ENCODE measurements around the gene RRAGC.
"Not testable (repeated sequence)": the region's sequence is repeated elsewhere in the genome, so short reads cannot be mapped to it uniquely, and the experiment has no call there.

RRAGC gene

DNA sequence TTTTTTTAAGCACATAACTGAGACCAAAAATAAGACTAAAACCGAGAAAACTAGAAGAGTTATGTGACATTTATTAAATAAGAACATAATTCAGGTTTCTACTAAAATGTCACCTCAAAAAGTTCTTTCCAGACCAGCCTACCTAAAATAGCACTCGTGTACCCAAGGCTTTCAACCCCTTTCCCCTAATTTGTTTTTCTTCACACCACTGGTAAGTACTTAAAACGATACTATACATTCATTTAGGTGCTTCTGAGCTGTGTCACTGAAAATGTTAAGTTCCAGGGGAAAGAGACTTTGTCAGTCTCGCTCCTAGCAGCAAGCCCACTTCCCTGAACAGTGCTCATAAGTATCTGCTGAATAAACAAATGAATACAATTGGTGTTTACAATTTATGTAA lies 6.8 kb downstream of the RRAGC start:
- DNase-seq = no peak

DNA sequence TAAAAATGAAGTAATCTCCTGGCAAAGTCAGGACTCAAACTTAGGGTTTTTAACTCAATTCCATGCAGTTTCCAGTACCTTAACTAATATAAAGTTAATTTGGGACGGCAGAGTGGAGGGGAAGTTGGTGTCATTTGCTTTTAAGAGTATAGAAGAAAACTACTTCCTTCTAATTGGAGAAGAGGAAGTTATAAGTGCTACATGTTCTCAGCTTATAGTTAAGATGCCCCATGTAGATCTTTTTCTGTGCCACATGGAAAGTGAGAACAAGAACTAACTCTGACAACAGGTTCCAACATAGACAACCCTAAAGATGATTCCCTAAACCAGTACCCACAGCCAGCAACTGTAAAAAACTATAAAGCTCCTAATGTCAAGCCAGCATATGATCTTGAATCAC lies 11.5 kb downstream of the RRAGC start:
- DNase-seq = no peak

DNA sequence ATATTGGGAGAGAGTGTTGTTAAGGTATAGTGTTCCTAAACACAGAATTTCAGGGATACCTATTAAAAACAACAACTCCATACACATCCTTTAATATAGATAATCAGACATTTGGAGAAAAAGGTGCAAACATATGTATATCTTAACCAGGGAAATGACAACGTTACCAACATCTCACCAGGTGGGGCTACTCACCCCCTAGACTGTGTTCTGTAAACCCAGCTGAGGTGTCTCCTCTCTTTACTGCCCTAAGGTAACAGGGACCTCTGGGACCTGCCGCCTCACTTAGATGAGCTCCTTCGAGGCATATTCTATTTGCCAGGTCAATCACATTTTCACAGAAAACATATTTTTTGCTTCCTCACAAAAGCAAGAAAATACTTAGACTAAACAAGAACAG lies 13.4 kb downstream of the RRAGC start:
- DNase-seq = no peak

- DNase-seq = not testable (repeated sequence)
These were observed 14.5 kb downstream of the RRAGC start for GRCh38 chr1:38845088-38845487.

- DNase-seq = no peak
These were observed 19.3 kb downstream of the RRAGC start for GRCh38 chr1:38840281-38840680.

GRCh38 chr1:38839363-38839762 lies 20.2 kb downstream of the RRAGC start:
- no peak for DNase-seq

DNA sequence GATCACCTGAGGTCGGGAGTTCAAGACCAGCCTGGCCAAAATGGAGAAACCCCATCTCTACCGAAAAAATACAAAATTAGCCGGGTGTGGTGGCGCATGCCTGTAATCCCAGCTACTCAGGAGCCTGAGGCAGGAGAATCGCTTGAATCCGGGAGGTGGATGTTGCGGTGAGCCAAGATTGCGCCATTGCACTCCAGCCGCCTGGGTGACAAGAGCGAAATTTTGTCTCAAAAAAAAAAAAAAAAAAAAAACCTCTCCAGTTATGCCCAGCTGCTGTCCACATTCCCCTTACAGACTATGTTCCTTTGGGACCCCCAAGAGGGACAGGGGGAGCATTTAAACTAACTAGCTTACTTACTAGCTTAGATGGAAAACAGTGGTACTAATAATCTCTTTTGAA lies 23.3 kb downstream of the RRAGC start:
- DNase-seq = not testable (repeated sequence)

DNA sequence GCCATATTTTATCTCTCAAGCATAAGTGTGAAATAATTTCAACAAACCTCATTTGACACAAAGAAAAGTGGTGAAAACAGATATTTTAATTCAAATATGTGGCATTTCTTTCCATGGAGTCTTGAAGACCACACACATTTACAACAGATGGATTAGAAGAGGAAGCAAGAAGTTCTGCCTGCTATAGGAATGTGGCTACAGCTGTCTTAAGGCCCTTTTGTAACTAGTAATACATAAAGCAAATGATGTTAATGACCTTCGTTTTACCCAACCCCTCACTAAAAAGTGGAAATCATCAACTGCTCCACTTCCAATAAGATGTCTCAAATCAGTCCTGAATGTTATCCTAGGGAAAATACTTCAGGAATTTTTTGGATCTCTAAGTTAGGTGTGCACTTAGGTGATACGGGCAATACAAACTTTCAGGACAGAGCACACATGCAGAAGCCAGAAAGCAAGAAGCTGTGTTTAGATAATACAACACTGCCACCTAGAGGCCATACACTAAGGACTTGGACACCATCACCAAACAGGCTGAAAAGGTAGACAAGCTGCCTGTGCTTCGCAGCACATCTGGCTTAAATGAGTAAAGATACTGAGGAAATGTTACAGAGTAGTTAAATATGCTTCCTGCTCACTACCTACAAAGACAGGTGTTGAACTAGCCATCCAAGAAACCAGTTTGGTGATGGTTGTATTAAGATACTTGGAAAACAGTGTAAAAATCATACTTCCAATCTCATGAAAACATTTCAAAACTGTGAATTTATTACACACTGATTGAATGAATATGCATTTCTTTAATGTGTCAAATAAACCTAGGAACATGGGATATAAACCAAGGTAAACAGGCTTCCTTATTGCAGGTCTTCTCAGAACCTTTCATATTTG lies 24.4 kb downstream of the RRAGC start:
- peak; percentile 91 for DNase-seq

DNA sequence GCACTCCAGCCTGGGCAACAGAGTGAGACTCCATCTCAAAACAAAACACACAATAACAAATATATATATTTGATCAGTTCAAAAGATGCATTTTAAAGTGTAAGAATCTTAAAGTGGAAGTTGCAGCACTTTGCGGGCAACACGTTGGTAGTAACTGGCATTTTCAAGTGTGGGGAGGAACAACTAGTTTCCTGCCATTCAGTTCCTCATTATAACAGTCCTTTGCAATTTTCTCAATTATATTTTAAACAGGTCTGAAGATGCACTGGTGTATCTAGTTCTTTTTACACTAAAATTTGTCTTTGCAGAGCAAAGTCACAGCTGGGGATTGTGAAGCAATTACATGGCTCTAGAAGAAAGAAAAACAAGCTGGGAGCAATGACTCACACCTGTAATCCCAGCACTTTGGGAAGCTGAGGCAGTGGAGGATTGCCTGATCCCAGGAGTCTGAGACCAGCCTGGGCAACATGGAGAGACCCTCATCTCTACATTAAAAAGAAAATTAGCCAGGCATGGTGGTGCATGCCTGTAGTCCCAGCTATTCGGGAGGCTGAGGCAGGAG lies 25.3 kb downstream of the RRAGC start:
- DNase-seq = no peak

- no peak for DNase-seq
These were observed 26.4 kb downstream of the RRAGC start for GRCh38 chr1:38833146-38833545.

GRCh38 chr1:38832370-38832734 lies 27.2 kb downstream of the RRAGC start:
- DNase-seq = no peak

DNA sequence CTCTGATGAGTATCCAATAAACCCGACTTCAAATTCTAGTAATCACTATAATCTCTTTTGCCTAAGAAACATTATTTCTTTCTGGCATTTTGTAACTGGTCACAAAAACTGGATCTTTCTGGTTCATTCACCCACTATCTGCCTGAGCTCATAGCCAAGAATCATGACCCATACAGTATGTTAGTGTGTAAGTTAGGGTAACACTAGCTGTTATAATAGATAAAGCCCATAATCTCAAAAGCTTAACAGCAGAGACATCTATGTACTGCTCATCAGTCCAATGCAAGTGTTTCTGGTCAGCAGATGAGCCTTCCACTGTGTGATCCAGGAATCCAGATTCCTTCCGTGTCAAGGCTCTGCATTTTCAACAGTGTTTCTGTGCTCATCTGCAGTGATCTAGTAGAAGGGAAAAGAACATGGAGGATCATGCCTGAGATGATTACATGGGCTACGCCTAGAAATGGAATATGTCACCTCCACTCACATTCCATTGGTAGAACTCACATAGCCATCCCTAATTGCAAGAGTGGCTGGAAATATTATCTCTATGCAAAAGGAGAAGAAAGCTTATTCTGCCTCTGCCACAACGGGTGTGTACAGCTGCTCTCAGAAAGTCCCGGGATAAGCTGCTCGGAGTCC lies 27.7 kb downstream of the RRAGC start:
- DNase-seq = peak; percentile 75

DNA sequence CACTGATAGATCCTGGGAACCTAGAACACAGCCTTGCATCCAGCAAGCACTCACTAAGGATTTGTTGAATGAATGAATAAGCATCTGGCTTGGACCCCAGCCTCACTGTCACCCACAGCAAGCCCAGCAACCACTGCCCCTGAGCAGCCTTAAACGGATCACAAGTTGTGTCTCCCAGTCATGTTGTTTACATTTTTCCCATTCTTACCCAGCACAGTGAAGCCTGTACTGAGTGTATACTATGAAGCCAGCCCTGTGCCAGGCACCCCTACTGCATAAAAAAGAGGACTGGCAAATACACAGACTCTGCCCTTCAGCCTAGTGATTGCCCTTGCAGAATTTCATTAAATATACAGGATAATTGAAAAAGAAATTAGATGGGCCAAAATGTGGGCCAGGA lies 30.2 kb downstream of the RRAGC start:
- no peak for DNase-seq

DNA sequence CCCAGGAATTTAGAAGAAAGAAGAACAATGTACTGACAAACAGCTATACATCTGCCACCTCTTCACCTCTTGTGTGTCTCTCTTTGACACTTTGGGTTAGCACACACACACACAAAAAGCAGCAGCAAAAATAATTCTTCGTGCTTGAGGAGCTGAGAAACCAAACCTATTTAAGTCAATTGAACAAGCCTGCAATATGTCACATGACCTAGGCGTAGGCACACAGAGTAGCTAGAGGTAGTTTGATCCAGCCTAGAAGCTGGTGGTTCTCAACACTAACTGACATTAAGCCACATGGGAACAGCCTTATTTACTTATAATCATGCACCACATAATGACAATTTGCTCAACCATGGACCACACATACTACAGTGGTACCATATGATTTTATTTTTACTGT lies 32.3 kb downstream of the RRAGC start:
- no peak for DNase-seq

DNA sequence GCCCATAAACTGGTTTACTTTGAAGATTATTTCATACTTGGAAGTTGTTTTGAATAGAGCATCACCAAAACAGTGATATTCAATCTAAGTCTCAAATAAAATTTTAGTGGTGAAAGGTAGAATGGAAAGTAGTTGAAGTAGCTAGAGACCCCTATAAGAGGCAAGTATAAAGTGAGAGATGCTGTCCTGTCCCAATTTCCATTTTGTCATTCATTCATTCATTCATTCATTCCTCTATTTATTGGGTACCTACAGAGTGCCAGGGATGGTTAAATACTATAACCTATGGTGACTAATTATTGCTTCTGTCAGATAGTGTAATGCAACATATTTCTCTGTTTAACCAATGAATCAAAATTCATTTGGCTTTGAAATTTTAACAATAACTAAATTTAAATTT lies 32.7 kb downstream of the RRAGC start:
- DNase-seq = no peak

GRCh38 chr1:38826262-38826661 lies 33.3 kb downstream of the RRAGC start:
- DNase-seq = no peak

DNA sequence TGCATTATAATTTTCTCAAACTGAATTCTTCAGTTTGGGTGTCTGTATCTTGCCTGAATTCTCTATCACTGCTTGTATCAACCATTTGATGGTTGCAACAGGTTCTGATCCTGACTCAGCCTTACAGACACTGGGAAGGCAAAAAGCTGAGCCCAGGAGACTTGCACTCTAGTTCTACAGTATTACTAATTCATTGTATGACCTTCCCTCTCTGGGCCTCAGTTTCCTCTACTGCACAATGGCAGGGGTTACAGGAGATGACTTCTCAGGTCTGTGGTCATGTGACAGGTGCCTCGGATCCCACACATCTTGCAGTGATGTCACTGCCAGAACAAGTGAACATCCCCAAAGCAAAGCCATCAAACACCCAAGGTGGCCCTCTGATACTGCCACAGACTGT lies 38.7 kb downstream of the RRAGC start:
- no peak for DNase-seq

GRCh38 chr1:38819516-38819915 lies 40.1 kb downstream of the RRAGC start:
- no peak for DNase-seq

DNA sequence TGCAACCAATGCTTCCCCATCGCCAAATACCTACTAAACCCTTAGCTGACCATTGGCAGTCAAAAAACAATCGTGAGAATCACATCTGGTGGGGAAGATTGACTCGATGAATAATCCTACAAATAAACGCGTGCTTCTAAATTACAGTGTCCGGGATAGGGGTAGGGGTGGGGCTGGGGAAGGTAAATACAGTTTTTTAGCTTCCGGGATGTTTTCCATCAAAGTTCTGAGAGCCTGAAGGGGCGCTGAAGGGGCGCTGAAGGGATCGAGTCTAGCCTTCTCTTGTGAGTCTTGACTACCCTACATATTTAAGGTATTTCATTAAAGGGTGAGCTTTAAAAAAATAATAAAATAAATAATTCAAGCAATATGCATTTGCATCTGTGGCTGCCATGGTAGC lies 40.5 kb downstream of the RRAGC start:
- no peak for DNase-seq

- no peak for DNase-seq
These were observed 41.2 kb downstream of the RRAGC start for GRCh38 chr1:38818175-38818976.

DNA sequence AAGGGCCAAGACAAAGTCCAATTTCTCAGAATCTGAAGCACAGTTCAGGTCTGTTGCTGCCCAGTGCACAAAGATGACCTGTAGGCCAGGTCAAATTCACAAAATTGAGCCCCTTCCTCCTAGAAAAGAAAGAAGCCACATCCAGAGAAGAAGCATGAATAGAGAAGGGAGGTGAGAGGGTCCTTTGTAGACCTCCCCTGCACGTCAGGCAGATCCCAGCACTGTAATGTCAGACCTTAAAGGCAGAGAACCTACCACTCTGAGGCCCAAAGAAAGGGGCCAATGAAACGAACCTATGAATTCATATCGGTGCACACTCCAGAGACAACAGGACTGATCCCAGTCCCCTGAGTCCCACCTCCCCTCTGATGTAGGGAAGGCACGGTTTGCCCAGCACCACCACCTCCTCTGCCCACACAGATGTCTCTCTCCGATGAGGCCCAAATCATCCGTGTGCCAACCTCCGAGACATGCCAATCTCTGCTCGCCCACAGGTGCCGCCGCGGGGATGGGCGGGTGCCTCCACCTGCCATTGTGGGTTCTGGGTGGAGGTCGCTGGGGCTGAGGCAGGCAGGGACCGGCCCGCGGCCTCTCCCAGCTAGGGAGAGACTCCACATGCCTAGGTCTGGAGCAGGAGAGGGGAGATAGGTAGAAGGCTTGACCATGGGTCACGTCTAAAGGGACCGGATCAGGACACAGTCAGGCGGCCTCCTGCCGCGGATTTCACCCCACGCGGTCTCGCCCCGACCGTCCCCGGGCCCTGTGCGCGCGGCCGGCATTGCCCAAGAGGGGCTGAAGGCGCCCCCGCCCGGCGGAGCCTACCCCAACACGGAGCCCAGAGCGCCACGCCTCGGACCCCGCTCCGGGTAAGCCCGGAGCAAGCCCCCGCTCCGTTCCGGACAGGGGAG lies 42.1 kb downstream of the RRAGC start:
- no peak for DNase-seq

GRCh38 chr1:38815903-38816627 lies 43.5 kb downstream of the RRAGC start:
- DNase-seq = peak; percentile 97

Data from hematopoietic multipotent progenitor cell treated with erythropoietin and hydrocortisone succinate and interleukin-3 and kit ligand, for 8 days (in vitro differentiated cells).